ENCODE measurements around the gene TNFAIP2.

TNFAIP2 gene

DNA sequence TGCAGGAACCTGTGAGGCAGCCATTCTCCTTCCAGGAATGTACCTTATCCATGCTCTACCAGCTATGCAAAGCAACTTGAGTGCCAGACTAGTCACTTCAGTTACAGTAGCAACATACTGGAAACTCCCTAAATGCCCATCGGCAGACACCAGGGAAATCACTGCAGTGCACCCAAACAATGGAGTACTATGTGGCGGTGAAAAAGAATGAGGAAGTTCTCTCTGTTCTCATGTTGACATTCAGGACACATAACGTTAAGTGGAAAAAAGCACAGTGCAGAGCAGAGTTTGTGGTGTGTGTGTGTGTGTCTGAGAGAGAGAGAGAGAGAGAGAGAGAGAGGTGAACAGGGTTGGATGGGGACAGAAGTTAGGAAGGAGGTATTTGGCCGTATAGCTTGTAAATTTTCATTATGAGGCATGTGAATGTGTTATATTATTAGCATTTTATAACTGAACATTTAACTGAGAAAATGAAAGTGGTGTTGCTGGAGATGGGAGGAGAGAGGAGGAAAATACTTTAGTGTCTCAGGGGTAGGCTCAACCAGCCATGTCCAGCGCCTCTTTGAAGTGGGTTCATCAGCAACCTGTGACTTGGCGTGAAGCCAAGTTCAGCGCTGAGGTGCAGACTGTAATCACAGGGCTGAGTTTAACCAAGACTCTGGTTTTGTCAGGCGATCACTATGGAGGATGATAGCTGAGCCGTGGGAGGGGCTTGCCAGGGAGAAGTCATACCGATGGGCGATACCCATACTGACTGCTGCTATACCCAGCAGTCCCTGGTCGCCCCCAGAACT lies 17.3 kb downstream of the TNFAIP2 start:
- no peak overlapping the region for H3K27ac Mint-ChIP-seq
- no peak for DNase-seq
- H3K4me1 Mint-ChIP-seq: peaks cover 68% of the 10 kb centered on the region
- H3K36me3 Mint-ChIP-seq (ENCODE audit: low read depth): peaks cover 10% of the 10 kb centered on the region
- H3K9me3 Mint-ChIP-seq: no peaks in the 10 kb centered on the region
- peaks cover 27% of the 10 kb centered on the region for H3K27me3 Mint-ChIP-seq (ENCODE audit: low read depth, poor library complexity)
- peak overlapping the region; percentile 78 for H3K4me3 Mint-ChIP-seq
- TF ChIP-seq, protein P1, sequence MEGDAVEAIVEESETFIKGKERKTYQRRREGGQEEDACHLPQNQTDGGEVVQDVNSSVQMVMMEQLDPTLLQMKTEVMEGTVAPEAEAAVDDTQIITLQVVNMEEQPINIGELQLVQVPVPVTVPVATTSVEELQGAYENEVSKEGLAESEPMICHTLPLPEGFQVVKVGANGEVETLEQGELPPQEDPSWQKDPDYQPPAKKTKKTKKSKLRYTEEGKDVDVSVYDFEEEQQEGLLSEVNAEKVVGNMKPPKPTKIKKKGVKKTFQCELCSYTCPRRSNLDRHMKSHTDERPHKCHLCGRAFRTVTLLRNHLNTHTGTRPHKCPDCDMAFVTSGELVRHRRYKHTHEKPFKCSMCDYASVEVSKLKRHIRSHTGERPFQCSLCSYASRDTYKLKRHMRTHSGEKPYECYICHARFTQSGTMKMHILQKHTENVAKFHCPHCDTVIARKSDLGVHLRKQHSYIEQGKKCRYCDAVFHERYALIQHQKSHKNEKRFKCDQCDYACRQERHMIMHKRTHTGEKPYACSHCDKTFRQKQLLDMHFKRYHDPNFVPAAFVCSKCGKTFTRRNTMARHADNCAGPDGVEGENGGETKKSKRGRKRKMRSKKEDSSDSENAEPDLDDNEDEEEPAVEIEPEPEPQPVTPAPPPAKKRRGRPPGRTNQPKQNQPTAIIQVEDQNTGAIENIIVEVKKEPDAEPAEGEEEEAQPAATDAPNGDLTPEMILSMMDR (IDR thresholded peaks at IDR 0.05): no peak

DNA sequence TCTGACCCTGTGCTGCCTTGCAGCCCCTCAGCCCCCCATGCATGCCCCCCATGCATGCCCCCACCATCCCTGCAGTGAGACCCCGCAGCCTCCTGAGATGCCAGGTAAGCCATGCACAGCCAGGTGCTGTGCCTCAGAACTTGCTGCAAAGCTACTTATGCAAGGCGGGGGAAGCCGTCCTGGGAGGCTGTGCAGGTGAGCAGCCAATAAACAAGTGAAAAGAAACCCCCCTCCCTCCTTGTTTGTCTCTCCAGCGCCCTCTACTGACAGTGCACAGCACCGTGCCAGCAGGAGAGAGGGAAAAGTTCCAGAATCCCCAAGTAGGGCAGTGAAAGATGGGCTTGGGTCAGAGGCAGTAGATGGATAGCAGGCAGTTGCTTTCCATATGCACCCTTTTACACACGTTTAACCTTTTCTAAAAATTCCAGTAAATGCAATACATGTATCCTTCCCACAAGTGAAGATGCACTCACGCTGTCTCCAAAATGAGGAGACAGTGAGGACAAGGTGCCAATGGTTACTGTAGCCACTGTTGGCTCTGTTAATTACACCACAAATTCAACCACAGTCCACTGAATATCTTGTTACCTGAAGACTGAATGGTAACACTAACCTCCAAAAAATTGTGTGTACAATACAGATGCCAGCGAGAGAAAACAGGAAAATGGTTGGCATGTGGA lies 18.0 kb downstream of the TNFAIP2 start:
- no peak overlapping the region for H3K4me3 Mint-ChIP-seq
- H3K36me3 Mint-ChIP-seq (ENCODE audit: low read depth): peaks cover 8% of the 10 kb centered on the region
- TF ChIP-seq, protein P1 (IDR thresholded peaks at IDR 0.05): peak; percentile 21
- no peak overlapping the region for H3K27ac Mint-ChIP-seq
- peaks cover 68% of the 10 kb centered on the region for H3K4me1 Mint-ChIP-seq
- no peak for DNase-seq
- peaks cover 27% of the 10 kb centered on the region for H3K27me3 Mint-ChIP-seq (ENCODE audit: low read depth, poor library complexity)
- H3K9me3 Mint-ChIP-seq: no peaks in the 10 kb centered on the region

DNA sequence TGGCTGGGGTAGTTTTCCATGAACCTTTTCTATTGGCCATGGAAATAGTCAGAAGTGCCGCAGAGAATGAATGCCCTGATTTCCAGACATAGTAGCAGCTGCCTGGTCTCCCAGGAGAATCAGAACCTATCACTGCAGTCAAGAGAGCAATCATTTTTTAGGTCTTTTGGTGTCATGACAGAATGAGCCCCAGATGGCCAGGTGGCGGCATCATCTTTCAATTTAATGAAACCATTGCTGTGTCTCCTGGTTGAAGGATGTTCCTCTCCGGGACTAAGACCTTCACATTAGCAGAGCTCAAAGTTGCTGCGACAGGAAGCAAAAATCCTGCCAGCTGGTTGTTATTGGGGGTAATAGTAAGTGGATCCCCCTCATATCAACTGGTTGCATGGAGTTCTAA lies 18.8 kb downstream of the TNFAIP2 start:
- Mint-ChIP-seq H3K27me3 (ENCODE audit: low read depth, poor library complexity) (peaks cover 34% of the 10 kb centered on the region), H3K9me3 (no peaks in the 10 kb centered on the region), H3K4me3 (no peak overlapping the region), H3K27ac (no peak overlapping the region), H3K36me3 (ENCODE audit: low read depth) (no peaks in the 10 kb centered on the region), H3K4me1 (peaks cover 60% of the 10 kb centered on the region)
- DNase-seq: no peak
- TF ChIP-seq, protein P1 (IDR thresholded peaks at IDR 0.05): no peak

DNA sequence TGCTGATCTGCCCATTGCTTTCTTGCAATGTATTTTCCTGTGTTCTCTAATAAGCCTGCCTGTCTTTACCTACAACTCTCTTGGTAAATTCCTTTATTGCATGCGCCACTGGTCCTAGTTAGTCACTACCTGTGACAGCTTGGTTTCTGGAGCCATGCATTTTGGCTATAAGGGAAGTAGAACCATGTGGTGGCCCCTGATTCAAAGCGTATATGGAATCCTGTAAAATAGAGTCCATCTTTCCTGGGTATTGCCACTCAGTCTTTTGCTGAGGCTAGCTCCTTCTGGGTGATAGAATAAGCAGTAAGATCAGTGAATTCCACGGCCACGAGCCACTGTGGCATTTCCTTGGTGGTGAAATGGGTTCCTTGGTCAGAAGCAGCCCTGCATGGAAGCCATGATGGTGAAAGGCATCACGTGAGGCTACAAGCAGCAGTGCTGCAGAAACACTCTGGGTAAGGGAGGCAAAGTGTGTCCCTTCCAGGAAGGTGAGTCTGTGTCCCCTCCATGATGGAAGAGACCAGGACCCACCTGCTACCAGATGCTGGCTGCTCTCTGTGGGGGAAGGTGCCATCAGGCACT lies 19.6 kb downstream of the TNFAIP2 start:
- no peak for DNase-seq
- H3K4me1 Mint-ChIP-seq: peaks cover 54% of the 10 kb centered on the region
- TF ChIP-seq, protein P1 (IDR thresholded peaks at IDR 0.05): no peak
- H3K4me3 Mint-ChIP-seq: no peak overlapping the region
- H3K27ac Mint-ChIP-seq: no peak overlapping the region
- H3K27me3 Mint-ChIP-seq (ENCODE audit: low read depth, poor library complexity): peaks cover 41% of the 10 kb centered on the region
- no peaks in the 10 kb centered on the region for H3K36me3 Mint-ChIP-seq (ENCODE audit: low read depth)
- no peaks in the 10 kb centered on the region for H3K9me3 Mint-ChIP-seq

DNA sequence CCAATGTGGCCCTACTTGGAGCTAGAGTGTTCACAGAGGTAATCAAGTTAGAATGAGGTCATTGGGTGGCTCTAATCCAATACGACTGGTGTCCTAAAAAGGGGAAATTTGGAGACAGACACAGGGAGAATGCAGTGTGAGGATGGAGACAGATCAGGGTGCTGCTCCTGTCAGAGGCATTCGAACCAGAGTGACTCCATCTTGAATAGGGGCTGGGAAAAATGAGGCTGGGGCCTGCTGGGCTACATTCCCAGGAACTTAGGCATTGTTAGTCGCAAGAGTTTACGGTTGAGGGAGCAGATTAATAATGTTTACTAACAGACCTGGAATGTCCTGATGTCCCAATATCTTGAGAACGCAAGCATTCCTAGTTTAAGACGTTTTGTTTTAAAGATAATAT lies 20.2 kb downstream of the TNFAIP2 start:
- DNase-seq: no peak
- Mint-ChIP-seq H3K9me3 (no peaks in the 10 kb centered on the region), H3K27me3 (ENCODE audit: low read depth, poor library complexity) (peaks cover 48% of the 10 kb centered on the region), H3K4me3 (no peak overlapping the region), H3K4me1 (peaks cover 52% of the 10 kb centered on the region), H3K36me3 (ENCODE audit: low read depth) (no peaks in the 10 kb centered on the region), H3K27ac (no peak overlapping the region)
- TF ChIP-seq, protein P1 (IDR thresholded peaks at IDR 0.05): no peak
